HG02884 (cell line): ENCODE measurements around the gene CTDSP1.

Source experiments
- ATAC-seq: cut with Tn5 transposase; IDR thresholded peaks from one replicate; pipeline ENCODE4 v1.9.1; 2021; ENCODE audit warnings: mild to moderate bottlenecking, moderate library complexity; ENCODE audit not compliant: unreplicated experiment

The CTDSP1 gene

DNA sequence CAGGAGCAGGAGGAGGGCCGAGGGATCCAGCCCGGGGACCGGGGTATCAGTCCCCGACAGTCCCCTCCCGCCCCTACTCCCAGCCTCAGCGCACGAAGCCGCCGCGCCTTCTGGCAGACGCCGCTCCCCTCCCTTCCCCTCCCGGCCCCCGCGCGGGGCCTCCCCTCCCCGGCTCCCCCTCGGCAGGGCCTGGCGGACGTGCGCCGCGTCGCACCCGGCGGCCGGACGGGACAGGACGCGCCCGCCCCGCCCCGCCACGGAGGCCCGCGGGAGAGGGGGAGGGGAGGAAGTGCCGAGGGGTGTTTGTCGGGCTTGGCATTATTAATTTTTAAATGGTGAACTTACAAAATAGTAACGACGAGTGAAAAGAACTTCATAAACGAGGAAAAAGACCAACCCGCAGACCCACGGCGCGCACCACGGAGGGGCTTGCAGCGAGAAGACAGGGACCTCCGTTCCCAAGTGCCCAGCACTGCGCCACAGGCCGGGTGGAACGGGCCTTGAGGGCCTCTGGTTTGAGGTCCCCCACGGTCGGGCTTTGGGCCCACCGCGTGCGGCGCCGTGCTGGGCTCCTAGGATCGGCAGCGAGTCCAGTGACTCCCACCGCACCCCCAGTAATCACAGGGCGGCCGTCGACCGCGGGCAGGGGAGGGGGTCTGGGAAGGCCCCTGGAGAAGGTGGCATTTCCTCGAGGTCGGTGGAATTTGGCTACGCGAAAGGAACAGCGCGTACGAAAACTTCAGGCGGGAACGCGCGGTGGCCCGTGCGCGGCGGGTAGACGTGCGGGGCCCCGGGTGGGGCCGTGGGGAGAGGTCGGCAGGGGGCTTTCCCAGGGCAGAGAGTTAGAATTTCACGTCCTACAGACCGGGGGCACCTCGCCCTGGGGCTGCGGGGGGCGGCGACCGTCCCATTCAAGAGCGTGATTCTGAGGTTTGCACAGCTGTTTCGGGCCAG, 954 bp upstream of the CTDSP1 start:
- peak; percentile 0 for ATAC-seq

DNA sequence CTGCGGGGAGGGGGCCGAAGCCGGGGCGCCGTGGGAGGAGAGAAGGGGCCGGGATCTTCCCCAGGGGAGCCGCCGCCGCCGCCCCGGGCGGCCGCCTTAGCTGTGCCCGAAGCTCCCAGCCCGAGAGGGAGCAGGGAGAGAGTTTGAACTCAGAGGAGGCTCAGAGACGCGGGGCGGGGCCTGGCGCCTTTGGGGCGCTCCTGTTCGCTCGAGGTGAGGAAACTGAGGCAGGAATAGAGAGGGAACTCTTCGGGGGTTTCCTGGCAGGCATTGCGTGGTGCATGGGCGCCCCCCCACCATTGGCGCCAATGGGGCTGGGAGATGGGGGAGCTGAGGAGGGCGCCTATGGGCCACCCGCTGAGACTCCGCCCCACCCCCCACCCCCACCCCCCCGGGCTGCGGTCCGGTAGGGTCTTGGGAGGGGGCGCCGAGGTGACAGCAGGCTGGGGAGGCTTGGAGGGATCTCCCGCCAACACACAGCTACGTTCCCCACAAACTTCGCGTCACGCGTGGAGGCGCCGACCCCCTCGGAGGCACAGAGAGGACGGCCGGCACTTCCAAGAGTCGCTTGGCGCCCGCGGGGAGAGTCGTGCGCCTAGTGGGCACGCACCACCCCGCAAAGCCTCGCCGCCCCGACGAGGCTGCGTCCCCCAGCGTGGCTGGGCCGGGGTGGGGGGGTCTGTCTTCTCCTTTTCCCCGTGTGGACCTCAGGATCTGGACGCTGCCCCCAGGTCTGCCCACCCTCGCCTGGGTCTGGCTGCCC, 680 bp downstream of the CTDSP1 start:
- no peak for ATAC-seq

DNA sequence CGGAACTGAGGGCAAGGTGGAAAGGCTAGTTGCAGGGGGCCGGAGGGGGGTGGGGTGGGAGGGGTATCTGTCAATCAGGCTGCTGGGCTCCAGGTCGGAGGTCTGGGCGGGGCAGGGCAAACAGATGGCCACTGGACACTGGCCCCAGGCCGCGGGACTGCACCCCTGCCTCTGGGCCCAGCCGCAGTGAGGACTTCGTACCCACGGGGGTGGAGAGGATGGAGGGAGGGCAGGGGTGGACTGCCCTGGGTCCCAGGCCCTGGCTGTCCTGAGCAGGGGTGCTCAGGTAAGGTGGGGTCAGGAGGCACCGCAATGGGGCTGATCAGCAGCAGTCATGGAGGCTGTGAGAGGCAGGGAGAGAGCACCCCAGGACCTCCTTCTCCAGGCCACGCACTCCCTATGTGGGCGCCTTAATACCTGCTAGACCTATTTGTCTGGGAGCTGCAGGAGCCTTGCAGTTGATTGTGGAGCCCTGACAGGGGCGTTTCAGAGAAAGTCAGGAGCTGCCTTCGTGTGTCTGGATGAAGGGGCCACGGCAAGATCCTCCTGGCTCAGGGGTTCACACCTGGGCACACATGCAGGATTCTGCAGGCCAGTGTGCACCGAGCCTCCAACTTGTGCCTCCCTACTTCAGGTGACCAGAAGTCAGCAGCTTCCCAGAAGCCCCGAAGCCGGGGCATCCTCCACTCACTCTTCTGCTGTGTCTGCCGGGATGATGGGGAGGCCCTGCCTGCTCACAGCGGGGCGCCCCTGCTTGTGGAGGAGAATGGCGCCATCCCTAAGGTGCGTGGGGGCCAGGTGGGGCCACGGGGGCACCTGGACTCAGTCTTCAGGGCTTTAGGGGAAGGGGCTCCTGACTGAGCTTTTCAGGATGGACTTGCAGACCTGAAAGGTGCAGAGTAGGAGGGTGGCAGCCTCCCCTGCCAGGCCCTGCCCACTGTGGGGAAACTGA, 1.5 kb downstream of the CTDSP1 start:
- no peak for ATAC-seq

DNA sequence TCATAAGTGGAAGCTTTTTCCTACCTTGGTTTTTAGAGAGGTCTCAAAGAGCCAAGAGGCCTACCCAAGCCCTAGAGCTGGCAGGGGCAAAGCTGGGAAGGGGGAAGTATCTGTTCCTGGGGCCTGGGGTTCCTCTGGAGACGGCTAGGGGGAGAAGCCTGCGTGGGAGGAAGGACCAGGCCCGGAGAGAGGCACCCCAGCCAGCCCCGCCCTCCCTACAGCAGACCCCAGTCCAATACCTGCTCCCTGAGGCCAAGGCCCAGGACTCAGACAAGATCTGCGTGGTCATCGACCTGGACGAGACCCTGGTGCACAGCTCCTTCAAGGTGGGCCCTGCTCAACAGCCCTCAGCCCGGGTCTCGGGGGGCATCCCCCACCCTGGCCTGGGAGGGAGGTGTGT, 2.2 kb downstream of the CTDSP1 start:
- ATAC-seq: no peak

GRCh38 chr2:218402491-218402901, 2.8 kb downstream of the CTDSP1 start:
- no peak for ATAC-seq

GRCh38 chr2:218402911-218403411, 3.3 kb downstream of the CTDSP1 start:
- ATAC-seq: no peak

DNA sequence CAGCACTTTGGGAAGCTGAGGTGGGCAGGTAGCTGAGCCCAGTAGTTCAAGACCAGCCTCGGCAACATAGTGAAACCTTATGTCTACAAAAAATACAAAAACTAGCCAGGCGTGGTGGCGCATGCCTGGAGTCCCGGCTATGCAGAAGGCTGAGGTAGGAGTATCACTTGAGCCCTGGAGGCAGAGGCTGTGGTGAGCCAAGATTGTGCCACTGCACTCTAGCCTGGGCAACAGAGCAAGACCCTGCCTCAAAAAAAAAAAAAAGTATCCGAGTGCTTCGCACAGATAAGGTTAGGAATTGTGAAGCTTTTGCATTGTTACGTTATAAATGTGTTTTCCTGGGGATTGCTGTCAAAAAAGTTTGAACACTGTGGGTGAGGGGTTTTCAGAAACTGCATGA, 4.1 kb downstream of the CTDSP1 start:
- no peak for ATAC-seq

- ATAC-seq: no peak
Observed at GRCh38 chr2:218404351-218405085, 4.8 kb downstream of the CTDSP1 start.

- no peak for ATAC-seq
Observed at GRCh38 chr2:218405086-218405745, 5.5 kb downstream of the CTDSP1 start.

- ATAC-seq: peak; percentile 6
Observed at GRCh38 chr2:218405746-218406208, 6.1 kb downstream of the CTDSP1 start.

- peak; percentile 82 for ATAC-seq
Observed at GRCh38 chr2:218406209-218406948, 6.7 kb downstream of the CTDSP1 start.

GRCh38 chr2:218406949-218407618, 7.4 kb downstream of the CTDSP1 start:
- no peak for ATAC-seq

GRCh38 chr2:218407717-218408116, 8.0 kb downstream of the CTDSP1 start:
- no peak for ATAC-seq

GRCh38 chr2:218418321-218418716, 18.7 kb downstream of the CTDSP1 start:
- no peak for ATAC-seq

DNA sequence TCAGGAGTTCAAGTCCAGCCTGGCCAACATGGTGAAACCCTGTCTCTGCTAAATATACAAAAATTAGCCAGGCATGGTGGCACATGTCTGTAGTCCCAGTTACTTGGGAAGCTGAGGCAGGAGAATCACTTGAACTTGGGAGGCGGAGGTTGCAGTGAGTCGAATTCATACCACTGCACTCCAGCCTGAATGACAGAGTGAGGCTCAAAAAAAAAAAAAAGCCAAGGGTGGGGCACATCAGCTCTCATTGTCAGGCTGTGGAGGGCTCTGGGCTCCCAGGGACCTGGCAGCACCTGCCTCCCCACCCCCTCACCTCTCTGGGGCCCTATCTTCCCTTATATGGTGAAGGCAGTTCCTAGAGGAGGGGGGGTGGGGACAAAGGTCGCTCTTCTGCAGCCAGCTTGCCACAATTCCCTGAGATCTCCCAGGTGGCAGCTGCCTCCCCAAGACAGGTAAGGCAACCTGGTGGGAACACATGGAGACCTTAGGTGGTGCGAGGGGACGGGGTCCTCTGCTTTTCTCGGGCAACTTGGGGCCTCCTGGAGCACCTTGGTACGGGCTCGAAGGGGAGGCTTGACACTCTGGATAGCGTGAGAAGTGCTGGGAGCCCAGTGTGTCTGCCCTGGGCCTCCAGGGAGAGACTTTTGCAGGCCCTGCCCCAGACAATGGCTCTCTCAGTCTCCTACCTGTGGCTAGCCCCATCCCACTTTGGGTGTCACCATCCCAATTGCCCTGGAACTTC, 19.2 kb downstream of the CTDSP1 start, which contains the start of gene VIL1:
VIL1 (plus strand) TSS at position 407 of the 742 bp plus-strand sequence. CDS start 4,656 bp downstream, outside the sequence.
- no peak for ATAC-seq

DNA sequence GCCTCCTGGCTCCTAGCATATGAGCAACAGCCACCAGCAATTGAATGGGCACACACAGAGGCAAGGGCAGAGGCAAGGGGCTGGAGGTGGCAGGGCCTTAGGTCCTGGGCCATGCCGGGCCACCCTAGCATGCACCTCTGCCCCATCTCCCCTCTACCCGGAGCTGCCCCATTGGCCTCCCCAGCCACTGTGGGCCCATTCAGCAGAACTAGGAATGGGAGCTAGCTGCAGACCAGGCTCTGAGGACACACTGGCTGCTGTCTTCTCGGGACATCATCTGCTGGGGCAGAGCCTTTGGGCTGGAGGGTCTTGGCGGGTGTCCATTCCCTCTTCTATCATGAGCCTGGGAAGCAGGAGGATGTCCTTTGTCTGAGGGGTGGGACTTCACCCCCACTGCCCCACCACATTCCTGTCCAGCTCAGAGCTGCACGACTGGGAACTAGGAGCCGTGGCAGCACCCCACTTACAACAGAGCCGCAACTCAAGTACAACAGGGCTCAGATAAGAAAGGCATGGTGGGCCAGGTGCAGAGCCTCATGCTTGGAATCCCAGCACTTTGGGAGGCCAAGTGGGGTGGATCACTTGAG, 20.1 kb downstream of the CTDSP1 start:
- no peak for ATAC-seq

DNA sequence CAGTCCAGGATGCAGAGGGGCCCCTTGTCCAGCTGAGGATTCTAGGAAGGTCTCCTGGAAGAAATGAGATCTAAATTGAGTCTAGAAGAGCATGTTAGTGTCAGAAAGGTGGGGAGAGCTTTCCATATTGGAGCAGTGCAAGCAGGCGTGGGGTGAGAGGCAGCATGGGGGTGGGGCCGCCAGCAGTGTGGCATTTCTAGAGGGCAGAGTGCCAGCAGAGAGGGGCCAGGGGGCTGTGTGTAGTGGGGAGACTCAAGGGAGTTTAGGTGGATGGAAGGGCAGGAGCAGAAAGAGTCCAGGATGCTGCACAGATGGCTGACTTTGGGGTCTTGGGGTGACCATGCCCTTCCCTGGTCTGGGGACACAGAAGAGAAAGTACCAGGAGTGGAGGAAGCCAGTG, 21.4 kb downstream of the CTDSP1 start:
- ATAC-seq: no peak
